DND-41 (cell line): ENCODE results near the gene SERINC2.

Source experiments
- ATAC-seq: fragments of 200-7000 bp; cut with Tn5 transposase; 3 replicates; pipeline ENCODE4 v1.9.1; 2021; ENCODE audit warnings: low read depth; ENCODE audit not compliant: insufficient read depth
- DNase-seq: peaks from one replicate; pipeline ENCODE4 v3.0.0-alpha.2; 2020
- H2AFZ ChIP-seq: 2 replicates; pipeline ENCODE4 v1.6.0; 2012; ENCODE audit warnings: low read depth, low read length
- H3K27ac ChIP-seq: 2 replicates; pipeline ENCODE4 v1.5.1; 2012; ENCODE audit warnings: low read length, inconsistent platforms
- H3K27me3 ChIP-seq: fragments of 200-600 bp; sonication (generic); 2 replicates; pipeline ENCODE4 v1.6.0; 2012; ENCODE audit warnings: low read length, mild to moderate bottlenecking, inconsistent platforms; ENCODE audit not compliant: insufficient read depth, poor library complexity
- H3K36me3 ChIP-seq: 2 replicates; pipeline ENCODE4 v1.5.1; 2012; ENCODE audit warnings: low read length, inconsistent platforms; ENCODE audit not compliant: insufficient read depth
- H3K4me1 ChIP-seq: 2 replicates; pipeline ENCODE4 v1.5.1; 2012; ENCODE audit warnings: mild to moderate bottlenecking, low read length; ENCODE audit not compliant: insufficient read depth
- H3K4me2 ChIP-seq: 2 replicates; pipeline ENCODE4 v1.6.0; 2012; ENCODE audit warnings: mild to moderate bottlenecking, moderate library complexity, low read length, inconsistent platforms; ENCODE audit not compliant: insufficient read depth
- H3K4me3 ChIP-seq, 2 experiments: fragments of 200-600 bp in 1 of 2; shearing (Covaris generic) in 1 of 2; 2 replicates each; pipeline ENCODE4 v1.5.1; 2012 to 2016; ENCODE audit warnings: inconsistent platforms in 2 of 2, low read length in 2 of 2, mild to moderate bottlenecking in 2 of 2, low read depth in 1 of 2, moderate library complexity in 1 of 2
- H3K79me2 ChIP-seq: 2 replicates; pipeline ENCODE4 v1.6.0; 2012; ENCODE audit warnings: low read length, inconsistent platforms; ENCODE audit not compliant: insufficient read depth
- H3K9ac ChIP-seq: 2 replicates; pipeline ENCODE4 v1.6.0; 2012; ENCODE audit warnings: low read depth, mild to moderate bottlenecking, inconsistent platforms, low read length, moderate library complexity
- H3K9me3 ChIP-seq: 2 replicates; pipeline ENCODE4 v1.5.1; 2012; ENCODE audit warnings: low read length, moderate library complexity, mild to moderate bottlenecking, inconsistent platforms; ENCODE audit not compliant: insufficient read depth, severe bottlenecking
- H4K20me1 ChIP-seq: 2 replicates; pipeline ENCODE4 v1.6.0; 2012; ENCODE audit warnings: low read length; ENCODE audit not compliant: insufficient read depth
- CTCF ChIP-seq: IDR thresholded peaks from 2 replicates; pipeline ENCODE4 v1.5.1; 2012; ENCODE audit warnings: borderline replicate concordance, low read length, moderate library complexity, mild to moderate bottlenecking; ENCODE audit not compliant: poor library complexity, severe bottlenecking; ENCODE audit errors: extremely low read depth
- EZH2 ChIP-seq: IDR thresholded peaks from 3 replicates; pipeline ENCODE4 v1.6.1; 2012; ENCODE audit warnings: borderline replicate concordance, low read depth, mild to moderate bottlenecking, moderate library complexity, low read length, inconsistent platforms; ENCODE audit not compliant: severe bottlenecking

SERINC2 gene

DNA sequence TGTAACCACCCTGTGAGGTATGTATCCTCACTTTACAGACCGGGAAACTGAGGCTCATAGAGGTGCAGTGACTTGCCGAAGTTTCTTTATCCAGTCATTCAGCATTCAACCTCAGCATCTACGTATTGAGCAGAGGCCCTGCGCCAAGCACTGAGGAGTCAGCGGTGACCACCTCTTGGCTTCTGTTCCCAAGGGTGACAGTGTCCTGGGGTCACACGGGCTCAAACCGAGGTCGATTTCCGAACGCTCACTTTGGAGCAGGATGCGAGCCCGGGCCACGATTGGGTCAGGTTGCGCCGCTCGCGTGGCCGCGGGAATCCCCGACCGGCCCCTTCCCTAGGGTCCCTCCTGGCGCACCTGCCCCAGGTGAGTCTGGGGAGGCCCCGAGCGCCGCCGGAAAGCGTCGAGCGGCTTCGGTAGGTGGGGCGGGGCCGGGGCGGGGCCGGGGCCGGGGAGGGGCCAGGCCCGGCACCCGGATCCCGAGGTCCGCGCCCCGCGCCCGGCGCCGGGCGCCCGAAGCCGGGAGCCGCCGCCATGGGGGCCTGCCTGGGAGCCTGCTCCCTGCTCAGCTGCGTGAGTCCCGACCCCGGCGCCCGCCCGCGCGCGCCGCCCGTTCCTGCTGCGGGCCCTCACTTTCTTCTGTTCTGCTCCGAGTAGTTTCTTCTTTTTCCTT is at the start of gene SERINC2:
SERINC2 (plus strand) TSS at position 482 of the 673 bp plus-strand sequence; CDS start at position 535, 53 bp downstream.
- Histone ChIP-seq H3K9me3 (no peaks in the 10 kb centered on the region), H3K9ac (peak within 1 kb of the TSS; percentile 47; the same call in 1 of the 2 replicates), H3K36me3 (no peaks in the 10 kb centered on the region), H3K4me3 (peak within 1 kb of the TSS in 1 of 2 experiments; percentile 40; a peak in 2 of 4 replicates), H3K27me3 (peaks cover 40% of the 10 kb centered on the region), H3K4me2 (peak within 1 kb of the TSS; percentile 67), H4K20me1 (no peaks in the 10 kb centered on the region), H3K4me1 (peaks cover 12% of the 10 kb centered on the region), H3K79me2 (no peaks in the 10 kb centered on the region), H3K27ac (no peak within 1 kb of the TSS), H2AFZ (0 out of 2 replicates have a peak within 1 kb of the TSS, but pooled peaks have one; percentile 40)
- ATAC-seq (peak; percentile 55), DNase-seq (no peak)
- TF ChIP-seq CTCF (no peak), EZH2 (no peak)

DNA sequence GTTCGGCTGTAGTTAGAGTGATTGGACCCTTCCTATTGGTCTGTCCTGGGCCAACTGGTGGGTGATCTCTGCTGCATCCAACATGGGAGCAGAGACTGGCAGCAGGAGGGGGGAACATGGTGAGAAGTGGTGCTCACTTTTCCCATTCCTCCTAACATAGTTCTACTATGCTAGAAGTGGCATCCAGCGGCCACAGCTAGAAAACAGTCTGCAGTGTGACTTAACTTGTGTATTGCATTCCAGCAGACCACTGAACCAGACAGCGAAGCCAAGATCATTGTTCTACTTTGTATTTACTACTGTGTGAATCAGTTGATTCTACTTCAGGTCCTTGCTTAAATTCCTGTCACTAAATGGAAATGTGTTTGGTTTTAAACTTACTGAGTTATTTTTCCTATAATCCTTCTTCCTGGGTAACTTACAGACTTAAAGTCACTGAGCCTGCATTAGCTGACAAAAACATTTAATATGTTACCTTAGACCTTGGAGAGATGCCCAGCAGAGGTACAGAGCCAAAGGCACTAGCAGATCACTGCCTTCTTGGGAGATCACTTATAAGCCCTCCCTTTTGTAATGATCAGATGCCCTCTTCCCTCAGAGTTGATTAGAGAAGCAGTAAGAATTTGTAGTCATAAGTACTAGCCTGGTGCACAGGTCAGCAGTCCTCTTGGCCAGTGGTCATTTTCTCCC is 48.3 kb upstream of the SERINC2 start:
- no peak overlapping the region for H3K9ac ChIP-seq
- DNase-seq: no peak
- no peaks in the 10 kb centered on the region for H3K9me3 ChIP-seq
- H3K36me3 ChIP-seq: peaks cover 34% of the 10 kb centered on the region
- no peak overlapping the region for H2AFZ ChIP-seq
- no peak for TF ChIP-seq EZH2
- no peak overlapping the region for H3K4me3 ChIP-seq
- H3K79me2 ChIP-seq: no peaks in the 10 kb centered on the region
- H4K20me1 ChIP-seq: no peaks in the 10 kb centered on the region
- no peak overlapping the region for H3K4me2 ChIP-seq
- H3K4me1 ChIP-seq: no peaks in the 10 kb centered on the region
- H3K27me3 ChIP-seq: no peaks in the 10 kb centered on the region
- ATAC-seq: no peak
- no peak overlapping the region for H3K27ac ChIP-seq

DNA sequence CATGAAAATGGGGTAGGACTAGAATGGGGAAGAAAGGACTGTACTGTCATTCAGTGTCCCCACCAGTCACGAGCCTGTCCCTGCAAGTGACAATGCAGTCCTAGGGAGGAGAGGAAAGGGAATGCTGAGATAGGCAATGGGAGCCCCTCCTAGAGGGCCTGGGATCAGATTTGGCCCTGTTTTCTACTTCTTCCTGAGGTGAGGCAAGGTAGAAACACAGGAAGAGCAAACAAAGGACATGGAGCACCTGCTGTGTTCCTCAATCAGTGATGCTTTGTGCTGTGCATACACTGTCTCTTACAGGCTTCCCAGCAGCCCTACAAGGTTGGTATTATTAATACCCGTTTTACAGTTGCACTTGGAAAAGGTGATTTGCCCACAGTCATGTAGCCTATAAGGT is 46.2 kb upstream of the SERINC2 start:
- H3K27ac ChIP-seq: no peak overlapping the region
- no peak overlapping the region for H3K4me3 ChIP-seq
- H3K4me2 ChIP-seq: no peak overlapping the region
- TF ChIP-seq CTCF: no peak
- no peak for TF ChIP-seq EZH2
- no peaks in the 10 kb centered on the region for H4K20me1 ChIP-seq
- no peaks in the 10 kb centered on the region for H3K4me1 ChIP-seq
- ATAC-seq (no peak), DNase-seq (no peak)
- H3K9me3 ChIP-seq: no peaks in the 10 kb centered on the region
- H3K9ac ChIP-seq: no peak overlapping the region
- H2AFZ ChIP-seq: no peak overlapping the region
- no peaks in the 10 kb centered on the region for H3K79me2 ChIP-seq
- H3K27me3 ChIP-seq: no peaks in the 10 kb centered on the region
- H3K36me3 ChIP-seq: peaks cover 30% of the 10 kb centered on the region

DNA sequence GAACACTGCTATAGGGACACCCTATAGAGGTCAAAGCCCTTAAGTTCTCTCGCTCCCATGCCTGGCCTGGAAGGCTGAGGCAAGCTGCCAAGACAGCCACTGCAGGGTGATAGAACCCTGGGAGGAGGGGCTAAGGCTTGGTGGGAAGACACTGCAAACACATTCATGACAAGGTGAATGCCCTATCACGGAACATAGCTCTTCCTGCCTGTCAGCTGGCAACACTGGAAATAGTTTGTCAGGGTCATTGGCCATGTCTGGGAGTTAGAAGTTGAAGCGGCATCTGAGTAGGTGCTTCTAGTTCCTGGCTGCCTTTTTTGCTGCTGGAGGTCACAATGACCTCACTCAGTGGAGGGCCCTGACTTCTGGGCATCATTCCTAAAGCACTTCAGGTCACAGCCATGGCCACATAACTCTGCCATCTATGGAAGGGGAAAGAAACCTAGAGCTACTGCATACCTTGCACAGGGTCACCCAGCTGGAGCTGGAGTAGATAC is 44.4 kb upstream of the SERINC2 start:
- Histone ChIP-seq H3K9me3 (no peaks in the 10 kb centered on the region), H4K20me1 (no peaks in the 10 kb centered on the region), H3K4me1 (peaks cover 11% of the 10 kb centered on the region), H3K4me2 (no peak overlapping the region), H3K4me3 (no peak overlapping the region), H3K27ac (no peak overlapping the region), H3K27me3 (no peaks in the 10 kb centered on the region), H2AFZ (no peak overlapping the region), H3K79me2 (no peaks in the 10 kb centered on the region), H3K36me3 (peaks cover 30% of the 10 kb centered on the region), H3K9ac (no peak overlapping the region)
- ATAC-seq: no peak
- no peak for DNase-seq
- TF ChIP-seq CTCF: no peak
